Bone marrow (tissue), 2 donors: Measurements from ENCODE around the gene IL21R.
"Not testable (repeated sequence)": the region's sequence is repeated elsewhere in the genome, so short reads cannot be mapped to it uniquely, and the experiment has no call there.

Experiments used
- DNase-seq, 2 donors: peaks; one replicate each; lab custom pipeline; 2025; lab: John Stamatoyannopoulos, UW

The IL21R gene

DNA sequence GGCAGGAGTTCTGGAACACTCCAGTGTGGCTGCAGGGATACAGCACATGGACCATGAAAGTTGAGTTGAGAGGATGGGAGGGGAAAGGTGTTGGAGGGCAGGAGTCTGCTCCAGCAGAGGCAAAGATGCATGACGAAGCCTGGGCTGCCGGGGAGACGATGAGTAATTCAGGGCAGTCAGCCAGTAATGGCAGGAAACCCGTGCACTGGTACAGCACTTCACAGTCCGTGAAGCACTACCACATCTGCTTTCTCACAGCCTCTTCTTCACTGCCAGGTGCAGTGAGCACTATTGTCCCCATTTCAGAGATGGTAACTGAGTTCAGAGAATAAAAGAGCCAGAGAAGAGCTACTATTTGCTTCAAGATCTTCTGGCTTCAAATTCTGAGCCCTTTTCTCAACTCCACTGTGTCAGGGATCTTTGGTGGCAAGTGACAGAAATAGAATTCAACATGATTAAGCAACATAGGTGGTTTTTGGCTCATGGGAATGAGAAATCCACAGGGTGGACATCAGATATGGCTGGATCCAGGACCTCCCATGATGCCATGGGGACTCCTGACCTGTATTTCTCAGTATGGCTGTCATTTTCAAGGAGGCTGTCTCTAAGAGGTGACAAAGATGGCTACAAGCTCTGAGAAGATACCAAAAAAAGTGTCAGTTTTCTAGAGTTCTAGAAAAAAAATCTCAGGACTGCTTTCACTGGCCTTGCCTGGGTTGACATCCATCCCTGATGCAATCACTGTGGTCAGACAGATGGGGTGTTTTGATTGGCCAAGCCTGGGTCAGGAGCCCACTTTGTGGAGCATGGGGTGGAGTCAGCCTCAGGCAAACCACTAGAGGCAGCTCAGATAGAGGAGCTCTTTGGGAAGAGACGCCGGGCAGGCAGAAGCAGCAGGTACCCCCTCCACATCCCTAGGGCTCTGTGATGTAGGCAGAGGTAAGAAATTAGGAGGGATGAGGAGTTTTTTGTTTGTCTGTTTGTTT is 24.7 kb downstream of the IL21R start:
- peak; percentile 36 to 92 for DNase-seq

DNA sequence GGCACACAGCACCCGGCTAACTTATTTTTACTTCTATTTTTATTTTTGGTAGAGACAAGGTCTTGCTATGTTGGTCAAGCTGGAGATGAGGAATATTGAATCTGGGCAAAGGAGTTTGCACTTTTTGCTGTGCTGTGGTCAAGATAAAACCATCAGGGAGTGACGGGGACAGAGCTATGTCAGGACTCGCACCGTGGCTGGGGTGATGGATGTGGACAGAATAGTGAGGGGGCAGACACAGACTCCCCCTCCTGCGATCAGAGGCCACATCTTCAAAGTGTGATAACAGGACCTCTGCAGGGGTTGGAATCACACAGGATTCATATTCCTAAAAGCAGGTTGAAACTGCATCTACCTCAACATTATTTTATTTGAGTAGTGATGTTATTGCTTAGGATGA is 25.6 kb downstream of the IL21R start:
- no peak for DNase-seq

DNA sequence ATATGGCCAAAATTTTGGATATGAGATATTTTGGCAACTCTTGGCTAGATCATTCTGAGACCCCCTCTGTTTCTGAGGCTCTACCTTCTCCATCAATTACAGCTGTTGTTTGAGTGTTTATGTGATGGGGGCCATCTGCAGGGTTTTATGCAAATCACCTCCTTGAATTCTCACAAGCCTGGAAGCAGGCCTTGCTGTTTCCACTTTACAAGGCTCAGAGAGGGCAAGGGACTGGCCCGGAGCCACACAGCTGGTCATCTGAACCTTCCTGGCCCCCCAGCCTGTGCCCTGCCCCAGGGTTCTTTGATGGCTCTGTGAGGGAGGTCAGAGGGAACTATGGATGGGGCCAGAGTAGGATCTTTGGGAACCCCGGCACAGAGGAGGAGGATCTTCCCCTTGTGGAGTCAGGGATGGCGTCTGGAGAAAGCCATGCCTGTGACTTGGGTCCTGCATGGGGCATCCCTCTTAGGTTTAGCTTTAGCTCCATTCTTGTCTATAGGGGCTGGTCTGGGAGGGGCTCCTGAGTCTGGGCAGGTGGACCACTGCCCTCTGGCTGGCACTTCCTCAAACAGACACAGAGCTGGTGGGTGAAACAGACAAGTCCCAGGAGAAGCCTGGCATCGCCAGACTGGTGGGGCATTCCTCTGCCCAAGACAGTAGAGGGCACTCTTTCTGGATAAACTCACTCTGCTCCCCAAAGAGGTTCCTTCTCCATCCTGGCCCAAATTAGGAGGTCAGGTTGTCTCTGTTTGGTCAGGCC is 26.2 kb downstream of the IL21R start:
- no peak for DNase-seq

DNA sequence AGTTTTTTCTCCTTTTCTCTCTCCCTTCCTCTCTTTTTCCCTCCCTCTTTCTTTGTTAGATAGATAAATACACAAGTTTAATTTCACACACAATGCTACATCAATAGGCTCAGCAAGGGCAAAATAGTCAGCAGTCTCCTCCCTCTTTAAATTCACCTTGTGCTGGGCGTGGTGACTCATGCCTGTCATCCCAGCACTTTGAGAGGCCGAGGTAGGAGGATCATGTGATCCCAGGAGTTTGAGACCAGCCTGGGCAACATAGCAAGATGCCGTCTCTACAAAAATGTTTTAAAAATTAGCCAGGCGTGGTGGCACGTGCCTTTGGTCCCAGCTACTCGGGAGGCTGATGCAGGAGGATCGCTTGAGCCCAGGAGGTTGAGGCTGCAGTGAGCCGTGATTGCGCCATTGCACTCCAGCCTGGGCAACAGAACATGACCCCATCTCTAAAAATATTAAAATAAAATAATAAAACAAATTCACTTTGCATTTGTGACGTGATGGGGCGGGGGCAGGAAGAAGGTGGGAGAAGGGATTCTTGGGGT is 27.4 kb downstream of the IL21R start:
- no peak for DNase-seq

DNA sequence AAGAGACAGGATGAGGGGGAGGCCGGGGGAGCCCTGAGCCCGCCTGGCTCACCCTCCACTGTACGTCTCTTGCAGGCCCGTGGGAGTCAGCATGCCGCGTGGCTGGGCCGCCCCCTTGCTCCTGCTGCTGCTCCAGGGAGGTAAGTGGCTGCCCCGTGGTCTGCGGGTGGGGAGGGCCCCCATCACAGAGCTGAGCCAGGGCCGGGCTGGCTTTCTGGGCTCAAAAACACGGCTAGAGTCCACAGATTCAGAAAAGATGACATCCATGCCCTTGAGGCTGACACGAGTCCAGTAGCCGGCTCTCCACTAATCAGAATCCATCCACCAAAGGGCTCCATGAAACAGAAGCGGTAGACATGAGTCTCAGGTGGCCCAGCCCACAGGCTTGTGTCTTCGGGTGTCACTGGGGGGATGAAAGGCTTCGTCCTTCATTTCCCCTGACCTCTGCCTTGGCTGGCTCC is 28.0 kb downstream of the IL21R start:
- DNase-seq, result no peak

DNA sequence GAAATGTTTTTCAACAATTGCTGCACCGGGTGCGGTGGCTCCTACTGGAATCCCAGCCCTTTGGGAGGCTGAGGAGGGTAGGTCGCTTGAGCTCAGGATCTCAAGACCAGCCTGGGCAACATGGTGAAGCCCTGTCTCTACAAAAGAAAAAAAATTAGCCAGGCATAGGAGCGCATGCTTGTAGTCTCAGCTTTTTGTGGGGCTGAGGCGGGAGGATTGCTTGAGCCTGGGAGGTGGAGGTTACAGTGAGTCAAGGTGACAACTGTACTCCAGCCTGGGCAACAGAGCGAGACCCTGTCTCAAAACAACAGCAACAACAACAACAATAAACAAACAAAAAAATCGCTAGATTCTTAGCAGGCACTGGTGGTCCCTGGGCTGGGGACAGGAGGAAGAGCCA is 28.5 kb downstream of the IL21R start:
- no peak for DNase-seq

DNA sequence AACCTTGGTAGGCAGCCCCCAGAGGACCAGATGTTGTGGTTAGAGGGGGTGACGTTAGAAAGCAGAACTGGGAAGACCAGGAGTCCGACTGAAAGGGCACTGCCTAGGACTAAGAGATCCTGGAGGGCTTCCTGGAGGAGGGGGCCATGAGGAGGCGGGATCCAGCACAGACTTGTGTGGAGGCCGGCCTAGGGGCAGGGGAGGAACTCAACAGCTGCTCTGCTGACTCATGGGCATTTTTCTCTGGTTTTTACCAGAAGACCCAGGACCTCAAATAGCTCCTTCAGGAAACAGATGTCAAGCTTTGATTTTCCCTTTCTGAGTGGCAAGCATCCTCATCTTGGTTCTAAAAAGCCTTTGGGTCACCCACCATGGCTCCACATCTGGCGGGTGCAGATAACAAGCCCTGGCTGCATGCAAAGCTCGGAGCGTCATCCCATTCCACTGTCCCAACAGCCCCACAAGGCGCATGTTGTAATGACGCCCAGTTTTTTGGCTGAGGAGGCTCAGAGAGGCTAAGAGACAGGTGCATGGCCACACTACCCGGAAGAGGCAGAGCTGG is 29.0 kb downstream of the IL21R start:
- peak in 1 of 2 donors; percentile 98 for DNase-seq

DNA sequence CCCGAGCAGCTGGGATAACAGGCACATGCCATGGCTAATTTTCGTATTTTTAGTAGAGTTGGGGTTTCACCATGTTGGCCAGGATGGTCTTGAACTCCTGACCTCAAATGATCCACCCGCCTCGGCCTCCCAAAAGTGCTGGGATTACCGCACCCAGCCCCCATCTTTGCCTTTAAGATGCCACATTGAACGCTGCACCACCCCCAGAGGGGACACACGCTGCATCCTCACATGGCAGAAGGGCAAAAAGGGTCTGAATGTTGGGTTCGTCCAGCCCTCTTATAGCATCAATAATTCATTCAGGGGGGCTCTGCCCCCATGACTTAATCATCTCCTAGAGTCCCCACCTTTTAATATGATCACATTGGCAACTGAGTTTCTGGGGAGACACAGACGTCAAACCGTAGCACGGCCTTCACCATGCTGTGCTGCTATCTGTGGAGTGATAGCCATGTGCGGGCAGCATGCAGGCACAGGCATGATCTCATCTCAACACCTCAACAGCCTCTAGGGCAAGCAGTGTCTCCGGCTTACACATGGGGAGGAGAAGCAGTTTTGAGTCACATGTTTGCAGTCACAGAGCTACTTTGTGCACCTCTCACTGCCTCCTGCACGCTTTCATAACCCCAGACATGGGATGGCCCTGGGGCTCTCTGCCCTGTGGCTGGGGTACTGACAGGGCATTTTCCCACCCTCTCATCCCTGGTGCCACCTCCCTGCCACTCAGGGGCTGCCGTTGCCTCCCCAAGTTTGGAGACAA is 30.0 kb downstream of the IL21R start:
- no peak for DNase-seq

DNA sequence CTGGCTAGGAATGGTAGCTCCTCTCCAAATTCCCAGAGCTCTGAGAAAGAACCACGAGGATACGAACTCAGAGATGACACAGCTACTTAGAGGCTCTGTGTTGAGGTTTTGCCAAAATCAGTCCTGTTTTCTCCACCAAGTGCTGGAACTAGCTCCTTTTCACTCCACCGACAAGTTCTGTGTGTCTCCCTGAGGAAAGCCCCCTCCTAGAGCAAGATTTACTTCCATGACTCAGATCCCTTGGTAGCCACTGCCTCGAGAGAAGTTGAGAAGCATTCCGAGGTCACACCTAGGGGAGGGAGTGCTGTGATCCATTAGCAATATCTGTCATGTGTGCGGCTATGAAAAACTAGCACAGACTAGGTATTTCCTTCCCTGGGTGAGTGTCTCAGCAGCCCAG is 30.6 kb downstream of the IL21R start:
- DNase-seq, result no peak

DNA sequence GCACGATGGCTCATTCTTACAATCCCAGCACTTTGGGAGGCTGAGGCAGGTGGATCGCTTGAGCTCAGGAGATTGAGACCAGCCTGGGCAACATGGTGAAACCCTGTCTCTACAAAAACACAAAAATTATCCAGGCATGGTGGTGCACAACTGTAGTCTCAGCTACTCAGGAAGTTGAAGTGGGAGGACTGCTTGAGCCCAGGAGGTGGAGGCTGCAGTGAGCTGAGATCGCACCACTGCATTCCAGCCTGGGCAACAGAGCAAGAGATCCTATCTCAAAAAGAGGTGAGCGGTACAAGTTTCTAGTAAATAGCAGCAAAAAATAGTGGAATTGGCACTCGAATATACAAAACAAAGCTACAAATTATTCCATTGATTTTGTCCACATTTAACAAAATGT is 31.2 kb downstream of the IL21R start:
- DNase-seq, result not testable (repeated sequence)

DNA sequence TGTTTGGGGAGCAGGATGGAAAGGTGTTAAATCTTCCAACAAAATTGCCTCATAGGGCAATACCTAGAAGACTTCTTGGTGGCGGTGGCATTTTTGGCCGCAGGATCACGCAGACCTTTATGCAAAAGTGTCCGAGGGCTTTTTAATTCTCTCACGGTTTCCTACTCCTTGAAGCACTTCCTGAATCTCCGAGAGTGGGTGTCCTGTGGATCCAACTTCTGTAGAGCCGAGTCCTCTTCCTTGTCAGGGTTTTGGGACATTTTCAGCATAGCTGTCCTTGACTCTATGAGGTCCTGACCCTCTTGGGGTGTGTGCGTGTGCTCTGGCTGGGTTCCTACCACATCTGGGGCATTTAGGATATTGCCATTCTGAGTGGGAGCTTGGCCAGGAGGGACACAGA is 31.7 kb downstream of the IL21R start:
- no peak for DNase-seq

DNA sequence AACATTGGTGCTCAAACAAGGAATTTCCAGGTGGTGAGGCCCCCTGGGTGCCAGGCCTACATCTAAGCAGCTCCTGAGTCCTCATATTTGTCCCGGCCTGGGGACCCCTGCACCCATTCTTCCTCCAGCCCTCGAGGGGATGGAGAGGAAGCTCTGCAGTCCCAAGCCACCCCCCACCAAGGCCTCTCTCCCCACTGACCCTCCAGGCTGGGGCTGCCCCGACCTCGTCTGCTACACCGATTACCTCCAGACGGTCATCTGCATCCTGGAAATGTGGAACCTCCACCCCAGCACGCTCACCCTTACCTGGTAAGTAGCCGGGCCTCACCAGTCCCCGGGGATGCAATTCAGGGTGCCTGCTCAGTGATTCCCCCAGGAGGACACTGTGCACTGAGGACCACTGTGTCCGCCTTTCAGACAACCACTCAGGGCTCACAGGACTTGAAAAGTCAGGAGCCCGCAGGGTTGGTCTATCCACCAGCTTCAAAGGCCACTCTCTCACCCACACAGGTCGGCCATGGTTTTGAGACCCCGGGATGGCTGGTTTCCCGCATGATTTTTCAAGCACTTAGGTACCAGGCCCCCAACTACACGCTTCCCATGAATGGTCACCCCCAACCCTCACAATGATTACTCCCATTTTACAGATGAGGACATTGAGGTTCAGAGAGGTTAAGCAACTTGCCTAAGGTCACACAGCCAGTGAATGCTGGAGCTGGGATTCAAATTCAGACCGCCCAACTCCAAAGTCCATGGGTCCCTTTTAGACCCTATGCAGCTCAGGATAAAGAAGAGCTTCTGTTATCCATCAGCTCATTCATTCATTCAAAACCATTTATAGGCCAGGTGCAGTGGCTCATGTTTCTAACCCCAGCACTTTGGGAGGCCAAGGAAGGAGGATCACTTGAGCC is 32.4 kb downstream of the IL21R start:
- no peak for DNase-seq

DNA sequence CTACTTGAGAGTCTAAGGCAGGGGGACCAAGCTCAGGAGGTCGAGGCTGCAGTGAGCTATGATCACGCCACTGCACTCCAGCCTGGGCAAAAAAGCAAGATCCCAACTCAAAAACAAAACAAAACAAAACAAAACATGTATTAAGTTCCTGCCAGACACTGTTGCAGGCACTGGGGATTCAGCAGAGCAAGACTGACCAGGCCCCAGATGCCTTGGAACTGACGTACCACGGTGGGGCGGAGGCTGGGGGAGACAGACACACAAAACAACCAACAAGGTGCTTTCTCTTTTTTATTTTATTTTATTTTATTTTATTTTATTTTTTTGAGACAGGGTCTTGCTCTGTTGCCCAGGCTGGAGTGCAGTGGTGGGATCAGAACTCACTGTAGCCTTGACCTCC is 33.2 kb downstream of the IL21R start:
- not testable (repeated sequence) for DNase-seq

DNA sequence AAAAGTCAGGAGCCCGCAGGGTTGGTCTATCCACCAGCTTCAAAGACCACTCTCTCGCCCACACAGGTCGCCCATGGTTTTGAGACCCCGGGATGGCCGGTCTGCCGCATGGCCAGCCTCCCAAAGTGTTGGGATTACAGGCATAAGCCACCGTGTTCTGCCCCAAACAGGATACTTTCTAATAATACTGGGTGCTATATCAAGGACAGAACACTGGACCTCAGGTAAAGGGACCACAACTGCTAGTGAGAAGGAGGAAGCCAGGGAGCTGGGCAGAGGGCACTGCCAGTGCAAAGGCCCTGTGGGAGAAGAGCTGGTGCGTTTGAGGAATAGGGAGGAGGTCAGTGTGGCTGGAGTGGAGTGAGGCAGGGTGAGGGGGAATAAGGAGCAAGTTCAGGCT is 34.1 kb downstream of the IL21R start:
- no peak for DNase-seq

DNA sequence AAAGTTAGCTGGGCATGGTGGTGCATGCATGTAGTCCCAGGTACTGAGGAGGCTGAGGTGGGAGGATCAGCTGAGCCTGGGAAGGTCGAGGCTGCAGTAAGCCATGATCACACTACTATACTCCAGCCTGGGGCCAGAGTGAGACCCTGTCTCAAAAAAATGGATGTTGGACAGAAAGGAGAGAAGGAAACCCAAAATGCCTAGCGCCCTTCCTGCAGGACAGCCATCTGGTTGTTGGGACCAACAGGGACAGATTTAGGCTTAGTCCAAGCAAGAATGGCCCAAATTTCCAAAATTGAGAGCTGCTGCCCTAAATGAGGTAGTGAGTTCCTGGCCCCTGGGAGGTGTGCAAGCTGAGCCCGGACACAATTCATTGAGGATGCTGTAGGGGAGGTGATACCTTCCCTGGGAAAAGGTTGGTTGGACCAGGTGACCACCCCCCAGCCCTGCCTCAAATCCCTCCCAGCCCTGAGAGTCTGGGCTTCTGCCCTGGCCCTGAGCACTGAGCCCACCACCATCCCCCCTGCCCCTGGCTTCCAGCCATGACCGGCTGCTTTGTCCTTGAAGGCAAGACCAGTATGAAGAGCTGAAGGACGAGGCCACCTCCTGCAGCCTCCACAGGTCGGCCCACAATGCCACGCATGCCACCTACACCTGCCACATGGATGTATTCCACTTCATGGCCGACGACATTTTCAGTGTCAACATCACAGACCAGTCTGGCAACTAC is 35.1 kb downstream of the IL21R start:
- no peak for DNase-seq

DNA sequence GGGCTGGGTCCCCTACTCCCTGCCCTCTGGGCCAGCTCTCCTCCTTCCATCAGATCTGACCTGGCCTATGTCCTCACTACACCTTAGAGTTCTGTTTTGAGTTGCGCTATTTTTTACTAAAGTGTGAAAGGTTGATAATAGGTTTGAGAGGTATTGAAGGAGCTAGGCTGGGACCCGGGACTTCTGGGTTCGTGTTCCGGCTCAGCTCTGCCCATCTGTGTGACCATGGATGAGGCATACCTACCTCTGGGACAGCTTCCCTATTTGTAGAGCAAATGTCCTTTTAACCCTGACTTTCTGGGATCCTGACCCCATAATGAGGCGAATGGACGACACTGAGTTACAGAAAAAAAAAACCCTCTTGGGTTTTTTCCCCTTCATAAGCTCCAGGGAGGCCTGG is 36.0 kb downstream of the IL21R start:
- DNase-seq, result no peak

DNA sequence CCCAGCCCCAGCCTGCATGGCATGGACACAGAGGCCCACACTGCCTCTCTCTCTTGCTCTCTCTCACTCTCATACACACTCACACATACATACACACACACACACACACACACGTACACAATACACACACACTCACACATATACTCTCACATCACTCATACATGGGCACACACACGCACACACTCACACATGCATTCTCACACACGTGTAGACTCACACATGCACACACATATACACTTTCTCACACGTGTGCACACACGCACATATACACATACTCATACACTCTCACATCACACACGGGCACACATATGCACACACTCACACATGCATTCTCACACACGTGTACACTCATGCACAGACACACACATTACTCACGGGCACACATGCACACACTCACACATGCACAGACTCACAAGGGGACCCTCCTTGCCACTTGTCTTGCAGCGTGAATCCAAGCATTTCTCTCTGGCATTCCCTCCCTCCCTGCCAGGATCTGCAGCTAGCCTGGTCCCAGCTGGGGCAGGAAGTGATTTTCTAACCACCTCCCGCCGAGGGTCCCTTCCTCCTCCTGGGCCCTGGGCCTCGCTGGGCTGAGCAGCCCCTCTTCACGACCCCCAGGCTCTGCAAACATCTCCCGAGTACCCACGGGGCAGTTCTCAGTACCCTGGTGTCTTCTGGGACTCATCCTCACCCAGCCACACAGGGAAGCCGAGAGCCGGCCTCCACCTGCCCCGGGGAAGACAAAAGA is 37.5 kb downstream of the IL21R start:
- DNase-seq, result no peak

DNA sequence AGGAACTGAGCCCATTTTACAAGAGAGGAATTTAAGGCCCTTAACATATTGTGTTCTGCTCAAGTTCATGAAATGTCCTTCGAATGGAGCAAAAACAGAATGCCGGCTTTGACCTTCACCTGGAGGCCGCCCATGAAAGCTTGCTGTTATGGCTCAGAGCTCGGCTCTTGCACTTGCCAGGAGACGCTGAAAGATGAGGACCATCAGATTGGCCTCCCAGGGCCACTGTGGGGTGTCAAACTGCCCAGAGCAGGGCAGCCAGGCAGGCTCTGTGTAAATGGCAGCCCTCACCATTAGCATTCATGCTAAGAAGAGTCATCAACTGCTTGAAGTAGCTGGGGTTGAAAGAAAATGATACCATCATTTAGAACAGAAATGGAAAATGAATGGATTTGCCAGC is 39.3 kb downstream of the IL21R start:
- no peak for DNase-seq

DNA sequence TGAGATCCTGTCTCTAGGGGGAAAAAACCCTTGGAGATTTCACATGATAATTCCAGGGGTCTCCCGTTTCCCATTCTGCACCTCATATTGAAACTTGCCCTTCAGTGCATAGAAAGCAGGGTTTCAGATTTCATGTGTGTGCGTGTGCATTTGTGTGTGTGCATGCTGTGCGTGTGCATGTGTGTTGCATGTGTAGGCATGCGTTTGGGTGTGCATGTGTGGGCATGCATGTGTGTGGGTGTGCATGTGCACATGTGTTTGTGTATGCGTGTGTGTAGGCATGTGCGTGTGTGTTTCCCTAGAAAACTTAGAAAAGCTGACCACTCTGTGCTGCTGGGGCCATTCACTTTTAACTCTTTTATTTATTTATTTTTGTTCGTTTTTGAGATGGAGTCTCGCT is 40.0 kb downstream of the IL21R start:
- DNase-seq, result no peak
